ENCODE measurements around the gene EMD.
"Not testable (repeated sequence)": the region's sequence is repeated elsewhere in the genome, so short reads cannot be mapped to it uniquely, and the experiment has no call there.

The EMD gene

DNA sequence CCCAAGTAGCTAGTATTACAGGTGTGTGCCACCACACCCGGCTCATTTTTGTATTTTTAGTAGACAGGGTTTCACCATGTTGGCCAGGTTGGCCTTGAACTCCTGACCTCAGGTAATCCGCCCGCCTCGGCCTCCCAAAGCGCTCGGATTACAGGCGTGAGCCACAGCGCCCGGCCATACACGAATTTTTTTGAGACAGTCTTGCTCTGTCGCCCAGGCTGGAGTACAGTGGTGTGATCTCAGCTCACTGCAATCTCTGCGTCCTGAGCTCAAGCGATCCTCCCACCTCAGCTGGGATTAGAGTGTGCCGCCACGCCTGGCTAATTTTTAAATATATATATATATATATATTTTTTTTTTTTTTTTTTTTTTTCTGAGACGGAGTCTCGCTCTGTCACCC, 17.3 kb downstream of the EMD start:
- not testable (repeated sequence) for DNase-seq (ENCODE audit: low spot score)

GRCh38 chrX:154396973-154397887, 18.1 kb downstream of the EMD start:
- peak; percentile 43 for DNase-seq (ENCODE audit: low spot score)

DNA sequence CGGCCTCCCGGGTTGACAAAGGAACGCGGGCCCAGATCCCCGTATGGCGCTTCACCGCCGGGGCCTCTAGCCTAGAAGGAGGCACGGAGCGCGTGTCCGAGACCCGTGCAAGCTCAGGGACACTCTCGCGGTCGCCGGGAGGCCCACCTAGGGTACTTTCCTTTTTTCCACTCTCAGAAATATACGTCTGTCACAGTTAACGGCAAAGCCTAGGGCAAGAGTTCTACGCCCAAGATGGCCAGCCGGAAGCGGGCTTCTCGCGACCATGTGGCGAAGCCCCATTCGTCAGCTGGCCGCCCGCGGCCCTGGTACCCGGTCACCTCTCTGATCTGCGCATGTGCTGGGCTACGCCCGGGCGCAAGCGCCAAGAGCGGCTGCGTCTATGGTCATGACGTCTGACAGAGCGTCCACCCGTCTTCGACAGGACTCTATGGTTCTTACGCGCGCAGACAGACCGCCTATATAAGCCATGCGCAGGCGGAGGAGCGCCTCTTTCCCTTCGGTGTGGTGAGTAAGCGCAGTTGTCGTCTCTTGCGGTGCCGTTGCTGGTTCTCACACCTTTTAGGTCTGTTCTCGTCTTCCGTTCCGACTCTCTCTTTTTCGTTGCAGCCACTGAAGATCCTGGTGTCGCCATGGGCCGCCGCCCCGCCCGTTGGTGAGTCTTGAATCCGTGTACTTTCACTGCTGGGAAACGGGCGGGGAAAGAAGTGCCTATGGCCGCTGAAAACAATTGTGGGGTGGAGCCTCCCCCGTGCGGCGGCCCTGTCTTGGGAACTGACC, 19.0 kb downstream of the EMD start, which contains the start of gene RPL10:
TSS of gene RPL10 (plus strand) at position 490 of the 780 bp plus-strand sequence. CDS start at position 633, 143 bp downstream.
- DNase-seq (ENCODE audit: low spot score): peak; percentile 92

GRCh38 chrX:154398668-154399526, 19.8 kb downstream of the EMD start:
- DNase-seq (ENCODE audit: low spot score): peak; percentile 85

- DNase-seq (ENCODE audit: low spot score): no peak
These were observed 20.7 kb downstream of the EMD start for GRCh38 chrX:154399527-154400368.

DNA sequence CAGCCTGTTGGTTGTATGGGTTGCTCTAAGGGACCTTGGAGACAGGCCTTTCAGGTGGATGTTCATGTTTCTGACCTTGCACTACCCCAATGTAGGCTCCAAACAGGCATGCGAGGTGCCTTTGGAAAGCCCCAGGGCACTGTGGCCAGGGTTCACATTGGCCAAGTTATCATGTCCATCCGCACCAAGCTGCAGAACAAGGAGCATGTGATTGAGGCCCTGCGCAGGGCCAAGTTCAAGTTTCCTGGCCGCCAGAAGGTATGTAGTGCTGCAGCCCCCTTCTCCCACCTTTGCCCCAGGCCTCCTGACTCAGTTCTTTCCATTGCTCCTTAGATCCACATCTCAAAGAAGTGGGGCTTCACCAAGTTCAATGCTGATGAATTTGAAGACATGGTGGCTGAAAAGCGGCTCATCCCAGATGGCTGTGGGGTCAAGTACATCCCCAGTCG, 21.3 kb downstream of the EMD start:
- not testable (repeated sequence) for DNase-seq (ENCODE audit: low spot score)

DNA sequence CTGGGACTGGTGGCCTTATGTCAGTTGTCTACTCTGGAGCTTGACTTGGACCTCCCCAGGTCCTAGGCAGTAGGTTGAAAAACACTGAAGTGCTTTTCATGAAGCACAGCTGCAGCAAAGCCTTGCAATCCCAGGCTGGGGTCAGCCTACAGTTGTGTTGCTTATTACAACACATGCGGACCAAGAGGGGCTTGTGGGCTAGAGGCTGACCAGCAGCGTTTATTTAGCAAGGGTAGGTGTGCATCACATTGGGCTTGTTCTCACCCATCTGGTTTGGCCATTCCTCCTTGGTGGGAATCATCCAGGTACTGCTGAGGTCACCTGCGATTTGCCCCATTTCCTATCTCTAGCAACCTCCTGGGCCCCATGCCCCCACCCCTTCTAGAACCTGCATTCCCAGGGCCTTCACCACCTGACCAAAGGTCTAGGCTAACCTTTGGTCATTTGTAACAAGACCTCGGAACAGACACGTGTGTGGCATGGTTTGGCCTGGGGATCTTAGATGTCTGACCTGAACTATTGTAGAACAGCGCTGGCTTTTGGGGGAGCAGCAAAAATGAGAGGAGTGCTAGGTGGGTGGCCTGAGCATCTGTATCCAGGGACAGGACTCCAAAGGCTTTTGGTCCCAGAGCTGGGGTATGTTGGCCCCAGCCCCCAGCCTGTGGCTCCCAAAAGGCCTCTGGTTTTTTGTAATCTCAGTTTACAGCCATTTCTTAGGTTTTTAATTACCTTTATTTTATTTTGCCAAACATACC, 22.1 kb downstream of the EMD start:
- DNase-seq (ENCODE audit: low spot score): no peak

- DNase-seq (ENCODE audit: low spot score): no peak
These were observed 23.0 kb downstream of the EMD start for GRCh38 chrX:154401918-154402621.

DNA sequence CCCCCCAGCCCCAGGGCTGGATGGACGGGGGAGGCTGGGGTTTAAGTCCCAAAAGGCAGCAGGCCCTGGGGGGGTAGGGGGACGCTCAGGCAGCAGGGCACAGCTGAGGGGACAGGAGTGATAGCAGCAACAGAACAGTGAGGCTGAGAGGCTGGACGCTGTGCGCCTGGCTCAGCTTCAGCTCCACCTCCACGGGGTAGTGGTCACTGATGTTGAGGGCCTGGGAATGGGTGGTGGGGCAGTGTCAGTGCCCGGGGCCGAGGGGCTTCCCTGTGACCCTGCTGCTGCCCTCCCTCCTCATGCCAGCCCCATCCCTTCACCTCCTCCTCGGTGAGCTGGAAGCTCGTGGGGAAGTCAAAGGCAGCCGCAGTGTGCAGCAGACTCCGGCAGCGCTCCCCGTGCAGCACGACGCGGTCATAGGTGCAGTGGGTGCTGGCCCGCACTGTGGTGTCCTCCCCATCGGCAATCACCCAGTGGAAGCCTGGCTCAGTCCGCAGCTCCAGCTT, 23.6 kb downstream of the EMD start:
- DNase-seq (ENCODE audit: low spot score): no peak

DNA sequence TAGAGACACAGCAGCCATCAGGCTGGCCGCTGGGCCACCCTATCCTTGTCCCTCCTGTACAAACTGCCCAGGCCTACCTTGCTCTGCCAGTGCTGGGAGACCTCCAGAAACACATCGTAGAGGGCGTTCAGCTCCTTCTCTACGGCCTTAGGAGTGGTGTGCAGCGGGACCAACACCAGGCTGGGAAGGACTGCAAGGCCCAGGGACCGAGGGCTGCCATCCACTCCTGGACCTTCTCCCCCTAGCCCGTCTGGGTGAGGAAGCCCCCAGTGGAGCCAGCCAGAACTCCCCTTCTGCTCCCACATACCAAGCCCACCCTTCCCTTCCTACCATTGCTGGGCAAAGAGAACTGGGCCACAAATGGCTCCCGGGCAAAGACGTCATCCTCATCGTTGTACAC, 24.1 kb downstream of the EMD start:
- DNase-seq (ENCODE audit: low spot score): no peak

- no peak for DNase-seq (ENCODE audit: low spot score)
These were observed 24.8 kb downstream of the EMD start for GRCh38 chrX:154403858-154404257.

- DNase-seq (ENCODE audit: low spot score): no peak
These were observed 25.6 kb downstream of the EMD start for GRCh38 chrX:154404625-154405192.

GRCh38 chrX:154408659-154409221, 29.6 kb downstream of the EMD start:
- no peak for DNase-seq (ENCODE audit: low spot score)

GRCh38 chrX:154409222-154409871, 30.3 kb downstream of the EMD start, which contains the start of gene DNASE1L1:
Gene DNASE1L1 (minus strand): TSS chrX:154409254. CDS start chrX:154405568, 3,686 bp downstream.
- no peak for DNase-seq (ENCODE audit: low spot score)

- peak; percentile 46 for DNase-seq (ENCODE audit: low spot score)
These were observed 32.9 kb downstream of the EMD start for GRCh38 chrX:154411981-154412340.

DNA sequence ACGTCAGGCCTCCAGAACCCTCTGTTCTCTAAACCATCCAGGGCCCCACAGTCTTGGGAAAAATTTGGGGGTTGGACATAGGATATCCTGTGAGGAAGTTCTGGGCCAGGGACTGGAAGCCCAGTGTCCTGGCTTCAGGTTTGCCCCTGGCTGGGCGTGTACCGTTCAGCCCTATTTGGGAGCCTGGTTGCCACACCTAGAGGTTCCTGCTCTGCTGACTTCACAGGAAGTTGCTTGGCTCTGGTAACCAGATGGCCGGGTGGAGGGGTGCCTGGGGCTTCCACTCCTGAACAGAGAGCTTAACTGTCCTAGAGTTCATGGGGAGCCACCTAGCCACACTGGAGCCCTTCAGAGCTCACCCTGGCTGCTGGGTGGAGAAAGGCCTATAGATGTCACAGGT, 33.4 kb downstream of the EMD start:
- peak; percentile 49 for DNase-seq (ENCODE audit: low spot score)

GRCh38 chrX:154413142-154413541, 34.0 kb downstream of the EMD start:
- DNase-seq (ENCODE audit: low spot score): no peak

GRCh38 chrX:154417157-154417556, 38.1 kb downstream of the EMD start:
- no peak for DNase-seq (ENCODE audit: low spot score)

Data from CD4-positive, alpha-beta T cell treated with Interleukin-6 at 100 ng/mL for 8 hours (primary cell).